GM12891 (cell line): ENCODE measurements around the gene NECAB2.

Source experiments
- DNase-seq: peaks from one replicate; pipeline ENCODE4 v3.0.0; 2011; ENCODE audit warnings: low spot score; ENCODE audit not compliant: insufficient read length
- FAIRE-seq: peaks from 2 replicates; lab custom pipeline; 2011; peaks lifted over from hg19 to GRCh38; lab: Jason Lieb, UNC
- PAX5 ChIP-seq: IDR thresholded peaks from 2 replicates; pipeline ENCODE4 v1.6.1; 2011; ENCODE audit warnings: low read length, moderate library complexity, mild to moderate bottlenecking; ENCODE audit not compliant: insufficient read depth, severe bottlenecking
- POLR2A ChIP-seq: IDR thresholded peaks from 2 replicates; pipeline ENCODE4 v1.6.1; 2011; ENCODE audit warnings: low read depth, low read length, control low read depth
- POLR2AphosphoS5 ChIP-seq: IDR thresholded peaks from 2 replicates; pipeline ENCODE4 v1.6.1; 2011; ENCODE audit warnings: low read depth, low read length, control low read depth
- POU2F2 ChIP-seq: IDR thresholded peaks from 2 replicates; pipeline ENCODE4 v1.6.1; 2011; ENCODE audit warnings: low read depth, mild to moderate bottlenecking, control low read depth, low read length, moderate library complexity
- SPI1 ChIP-seq: IDR thresholded peaks from 2 replicates; pipeline ENCODE4 v1.6.1; 2011; ENCODE audit warnings: low read depth, low read length, control low read depth
- TAF1 ChIP-seq: IDR thresholded peaks from 2 replicates; pipeline ENCODE4 v1.6.1; 2011; ENCODE audit warnings: low read depth, low read length, control low read depth

Gene NECAB2

DNA sequence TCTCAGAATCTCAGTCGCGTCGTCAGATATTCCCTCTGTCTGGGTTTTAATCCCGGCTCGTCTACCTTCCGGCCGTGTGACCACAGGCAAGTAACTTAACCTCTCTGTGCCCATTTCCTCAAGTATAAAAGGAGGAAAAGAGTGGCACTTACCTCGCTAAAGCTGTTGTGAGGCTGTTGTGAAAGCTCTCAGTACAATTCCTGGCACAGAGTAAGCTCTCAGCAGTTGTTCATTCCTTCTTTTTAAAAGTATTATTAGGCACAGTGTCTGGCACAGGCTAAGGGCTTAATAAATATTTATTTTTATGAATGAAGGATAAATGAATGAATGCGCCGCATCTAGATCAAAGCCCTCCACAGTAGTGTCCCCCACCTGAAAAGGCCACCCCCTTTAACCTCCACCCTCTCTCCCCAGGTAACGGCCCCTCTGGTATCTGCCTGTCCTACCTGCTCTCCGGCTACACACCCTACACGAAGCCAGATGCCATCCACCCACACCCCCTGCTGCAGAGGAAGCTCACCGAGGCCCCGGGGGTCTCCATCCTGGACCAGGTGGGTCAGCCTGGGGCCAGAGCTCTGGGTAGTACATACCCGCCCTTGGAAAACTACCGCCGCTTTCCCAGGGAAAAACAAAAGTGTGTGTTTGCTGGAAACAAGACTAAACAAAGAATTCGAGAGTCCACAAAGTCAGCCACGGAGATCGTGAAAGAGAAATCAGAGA is 9.0 kb upstream of the NECAB2 start:
- DNase-seq: no peak
- no peak for FAIRE-seq
- TF ChIP-seq SPI1 (no peak), POU2F2 (no peak), TAF1 (no peak), POLR2A (no peak), POLR2AphosphoS5 (no peak), PAX5 (no peak)

DNA sequence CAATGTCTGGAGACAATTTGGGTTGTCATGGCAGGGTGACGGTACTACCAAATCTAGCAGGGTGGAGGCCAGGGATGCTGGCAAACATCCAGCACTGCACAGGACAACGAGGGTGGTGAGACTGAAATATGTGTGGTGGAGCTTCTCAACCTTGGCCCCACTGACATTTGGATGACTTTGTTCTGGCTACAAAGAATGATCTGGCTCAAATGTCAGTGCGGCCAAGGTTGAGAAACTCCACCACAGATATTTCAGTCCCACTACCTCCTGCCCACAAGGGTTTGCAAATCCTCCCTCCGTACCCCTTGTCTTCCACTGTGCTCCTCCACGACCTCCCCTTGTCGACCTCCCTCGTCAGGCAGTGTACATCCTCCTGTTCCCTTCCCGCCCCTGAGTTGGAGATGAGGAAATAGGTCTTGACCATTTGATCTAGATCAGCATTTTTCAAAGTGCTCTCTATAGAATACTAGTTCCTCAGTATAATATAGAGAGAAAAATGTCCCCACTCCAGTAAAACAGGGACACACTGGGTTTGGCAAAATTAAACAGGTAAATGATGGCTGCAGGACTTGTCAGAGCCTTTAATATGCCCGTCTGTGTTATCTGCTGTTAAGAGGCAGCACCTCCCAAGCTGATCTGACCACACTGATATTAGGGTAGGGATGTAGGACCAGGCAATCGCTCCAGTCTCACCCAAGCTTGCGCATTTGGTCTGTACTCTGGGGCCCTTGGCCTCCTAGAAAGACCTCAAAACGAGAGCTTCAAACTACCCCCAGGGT is 8.2 kb upstream of the NECAB2 start:
- FAIRE-seq: no peak
- DNase-seq: no peak
- no peak for TF ChIP-seq POLR2AphosphoS5
- no peak for TF ChIP-seq POU2F2
- no peak for TF ChIP-seq PAX5
- TF ChIP-seq POLR2A: no peak
- no peak for TF ChIP-seq SPI1
- no peak for TF ChIP-seq TAF1

DNA sequence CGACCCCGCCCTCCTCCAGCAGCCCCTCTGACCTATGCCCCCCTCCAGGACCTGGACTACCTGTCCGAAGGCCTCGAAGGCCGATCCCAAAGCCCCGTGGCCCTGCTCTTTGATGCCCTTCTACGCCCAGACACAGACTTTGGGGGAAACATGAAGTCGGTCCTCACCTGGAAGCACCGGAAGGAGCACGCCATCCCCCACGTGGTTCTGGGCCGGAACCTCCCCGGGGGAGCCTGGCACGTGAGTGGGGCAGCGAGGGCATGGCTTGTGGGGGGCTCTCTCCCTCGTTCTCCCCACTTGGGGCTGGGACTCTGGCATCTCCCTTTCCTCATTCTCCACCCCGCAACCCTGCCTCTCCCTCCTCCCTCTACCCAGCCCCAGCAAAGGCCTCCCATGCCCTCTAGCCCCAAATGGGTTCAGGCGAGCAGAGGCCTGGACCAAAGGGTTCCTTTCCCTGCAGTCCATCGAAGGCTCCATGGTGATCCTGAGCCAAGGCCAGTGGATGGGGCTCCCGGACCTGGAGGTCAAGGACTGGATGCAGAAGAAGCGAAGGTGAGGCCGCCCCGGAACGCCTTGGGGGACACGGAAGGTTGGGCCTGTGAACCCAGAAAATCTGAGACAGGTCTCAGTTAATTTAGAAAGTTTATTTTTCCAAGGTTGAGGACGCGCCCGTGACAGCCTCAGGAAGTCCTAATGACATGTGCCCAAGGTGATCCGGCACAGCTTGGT is 7.4 kb upstream of the NECAB2 start:
- DNase-seq (no peak), FAIRE-seq (no peak)
- no peak for TF ChIP-seq PAX5
- no peak for TF ChIP-seq SPI1
- TF ChIP-seq POLR2AphosphoS5: no peak
- no peak for TF ChIP-seq POU2F2

DNA sequence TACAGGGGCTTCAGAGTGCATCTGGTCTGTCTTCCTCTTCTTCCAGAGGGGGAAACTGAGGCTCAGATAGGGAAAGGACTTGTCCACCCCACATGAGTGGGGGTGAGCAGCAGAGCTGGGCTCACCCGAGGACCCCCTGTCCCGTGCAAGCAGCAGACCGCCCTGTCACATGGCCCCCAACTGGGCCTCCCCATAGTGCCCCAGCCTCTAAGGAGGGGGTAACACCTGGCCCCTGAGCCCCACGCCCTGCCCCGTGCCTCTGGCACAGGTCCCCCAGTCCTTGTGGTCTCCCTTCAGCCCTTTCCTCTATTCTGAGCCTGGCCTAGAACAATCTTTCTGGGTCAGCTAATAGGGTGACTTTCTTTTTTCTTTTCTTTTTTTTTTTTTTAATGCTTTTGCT is 6.5 kb upstream of the NECAB2 start:
- FAIRE-seq (no peak), DNase-seq (no peak)
- TF ChIP-seq POLR2AphosphoS5: no peak
- no peak for TF ChIP-seq POU2F2
- no peak for TF ChIP-seq TAF1
- no peak for TF ChIP-seq SPI1

DNA sequence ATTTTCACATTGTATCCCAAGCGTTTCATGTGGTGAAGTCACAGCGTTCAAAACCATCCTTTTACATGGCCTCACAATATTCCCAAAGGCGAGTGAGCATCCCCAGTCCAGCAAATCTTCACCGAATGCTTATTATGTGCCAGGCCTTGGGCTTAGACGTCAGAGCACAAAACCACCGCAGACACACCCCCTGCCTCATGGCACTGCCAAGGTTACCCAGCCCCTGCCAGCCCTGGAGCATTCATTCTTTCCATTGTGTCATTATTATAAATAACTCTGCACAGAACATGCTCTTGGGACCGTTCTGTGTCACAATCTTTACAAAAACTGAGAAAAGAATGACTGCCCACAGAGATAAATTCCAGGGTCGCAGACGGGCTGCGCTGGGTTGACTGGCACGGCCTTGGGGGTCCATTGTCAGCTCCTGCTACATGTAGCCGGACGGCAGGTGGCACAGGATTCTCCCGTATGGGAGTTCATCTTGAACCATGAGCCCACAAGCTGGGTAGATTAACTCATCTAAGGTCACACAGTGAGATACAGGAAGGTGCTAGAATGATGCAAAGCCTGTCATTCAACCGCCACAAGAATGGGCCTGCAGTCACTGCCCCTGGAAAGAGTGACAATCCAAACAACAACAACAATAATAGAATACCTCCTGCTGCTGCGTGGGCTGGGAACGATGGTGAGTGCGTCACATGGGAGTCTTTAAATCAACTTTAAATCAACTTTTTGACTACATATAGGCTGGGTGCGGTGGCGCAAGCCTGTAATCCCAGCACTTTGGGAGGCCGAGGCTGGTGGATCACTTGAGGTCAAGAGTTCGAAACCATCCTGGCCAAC is 4.5 kb upstream of the NECAB2 start:
- FAIRE-seq (no peak), DNase-seq (no peak)
- TF ChIP-seq TAF1: no peak

DNA sequence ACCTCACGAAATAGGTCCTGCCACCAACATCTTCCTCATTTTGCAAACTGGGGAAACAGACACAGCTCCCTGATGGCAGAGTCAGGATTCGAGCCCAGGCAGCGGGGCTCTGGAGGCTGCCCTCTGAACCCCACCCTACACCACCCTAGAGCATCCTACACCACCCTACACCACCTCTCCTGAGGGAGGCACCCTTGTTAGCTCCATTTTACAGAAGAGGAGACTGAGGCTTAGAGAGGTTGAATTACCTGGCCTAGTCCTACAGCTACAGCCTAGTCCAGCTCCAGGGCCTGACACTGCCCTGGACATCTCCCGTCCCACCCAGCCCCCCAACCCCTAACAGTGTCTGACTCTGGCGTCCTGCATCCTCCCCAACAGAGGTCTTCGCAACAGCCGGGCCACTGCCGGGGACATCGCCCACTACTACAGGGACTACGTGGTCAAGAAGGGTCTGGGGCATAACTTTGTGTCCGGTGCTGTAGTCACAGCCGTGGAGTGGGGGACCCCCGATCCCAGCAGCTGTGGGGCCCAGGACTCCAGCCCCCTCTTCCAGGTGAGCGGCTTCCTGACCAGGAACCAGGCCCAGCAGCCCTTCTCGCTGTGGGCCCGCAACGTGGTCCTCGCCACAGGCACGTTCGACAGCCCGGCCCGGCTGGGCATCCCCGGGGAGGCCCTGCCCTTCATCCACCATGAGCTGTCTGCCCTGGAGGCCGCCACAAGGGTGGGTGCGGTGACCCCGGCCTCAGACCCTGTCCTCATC is 3.2 kb upstream of the NECAB2 start:
- no peak for TF ChIP-seq TAF1
- no peak for TF ChIP-seq PAX5
- TF ChIP-seq POU2F2: no peak
- TF ChIP-seq SPI1: no peak
- no peak for TF ChIP-seq POLR2A
- TF ChIP-seq POLR2AphosphoS5: no peak
- FAIRE-seq: no peak
- no peak for DNase-seq

DNA sequence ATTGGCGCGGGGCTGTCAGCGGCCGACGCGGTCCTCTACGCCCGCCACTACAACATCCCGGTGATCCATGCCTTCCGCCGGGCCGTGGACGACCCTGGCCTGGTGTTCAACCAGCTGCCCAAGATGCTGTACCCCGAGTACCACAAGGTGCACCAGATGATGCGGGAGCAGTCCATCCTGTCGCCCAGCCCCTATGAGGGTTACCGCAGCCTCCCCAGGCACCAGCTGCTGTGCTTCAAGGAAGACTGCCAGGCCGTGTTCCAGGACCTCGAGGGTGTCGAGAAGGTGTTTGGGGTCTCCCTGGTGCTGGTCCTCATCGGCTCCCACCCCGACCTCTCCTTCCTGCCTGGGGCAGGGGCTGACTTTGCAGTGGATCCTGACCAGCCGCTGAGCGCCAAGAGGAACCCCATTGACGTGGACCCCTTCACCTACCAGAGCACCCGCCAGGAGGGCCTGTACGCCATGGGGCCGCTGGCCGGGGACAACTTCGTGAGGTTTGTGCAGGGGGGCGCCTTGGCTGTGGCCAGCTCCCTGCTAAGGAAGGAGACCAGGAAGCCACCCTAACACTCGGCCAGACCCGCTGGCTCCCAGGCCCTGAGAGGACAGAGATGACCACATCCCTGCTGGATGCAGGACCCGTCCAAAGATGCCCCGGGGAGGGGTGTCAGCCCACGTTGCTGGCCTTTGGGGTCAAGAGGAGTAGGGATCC is 2.4 kb upstream of the NECAB2 start:
- FAIRE-seq: no peak
- DNase-seq: no peak
- no peak for TF ChIP-seq POLR2AphosphoS5
- TF ChIP-seq POLR2A: no peak
- no peak for TF ChIP-seq SPI1
- TF ChIP-seq PAX5: no peak
- TF ChIP-seq POU2F2: no peak
- no peak for TF ChIP-seq TAF1

DNA sequence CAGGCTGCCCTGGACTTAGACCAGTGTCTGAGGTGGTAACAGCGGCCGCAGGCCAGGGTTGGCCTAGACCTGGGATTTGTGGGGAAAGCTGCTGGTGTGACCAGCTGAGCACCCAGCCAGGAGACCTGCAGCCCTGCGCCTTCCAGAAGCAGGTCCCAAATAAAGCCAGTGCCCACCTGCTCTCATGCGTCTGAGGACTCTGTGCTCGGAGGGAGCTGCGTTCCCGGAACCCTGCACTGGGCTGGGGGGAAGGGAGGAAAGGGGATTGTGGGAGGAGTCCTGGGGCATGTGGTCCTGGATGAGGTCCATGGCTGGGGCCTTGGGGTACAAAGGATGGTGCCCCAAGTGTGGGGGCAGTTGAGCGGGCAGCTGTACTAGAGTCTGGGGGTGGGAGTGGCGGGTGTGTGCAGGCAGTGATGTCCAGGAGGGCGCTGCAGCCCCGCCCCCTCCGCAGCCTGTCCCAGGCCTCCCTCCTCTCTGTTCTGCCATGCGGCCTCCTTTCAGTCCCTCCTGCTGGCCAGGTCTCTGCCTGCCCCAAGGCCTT is 1.8 kb upstream of the NECAB2 start:
- DNase-seq (no peak), FAIRE-seq (no peak)
- TF ChIP-seq PAX5: no peak
- TF ChIP-seq TAF1: no peak
- TF ChIP-seq POLR2AphosphoS5: no peak
- no peak for TF ChIP-seq SPI1
- TF ChIP-seq POU2F2: no peak
- TF ChIP-seq POLR2A: no peak
